ENCODE data around the gene PTPRR.

PTPRR gene

GRCh38 chr12:70788774-70789173, 131.8 kb downstream of the PTPRR start:
- no peak overlapping the region for H2AFZ ChIP-seq (ENCODE audit: low read length)
- no peaks in the 10 kb centered on the region for H4K20me1 ChIP-seq (ENCODE audit: insufficient read depth, low read length, poor library complexity, severe bottlenecking)
- H3K4me2 ChIP-seq (ENCODE audit: low read depth, low read length, poor library complexity, severe bottlenecking): no peak overlapping the region
- H3K36me3 ChIP-seq (ENCODE audit: insufficient read depth, low read length): no peaks in the 10 kb centered on the region
- peaks cover 29% of the 10 kb centered on the region for H3K4me1 ChIP-seq (ENCODE audit: insufficient read depth, low read length, poor library complexity, severe bottlenecking)
- no peaks in the 10 kb centered on the region for H3K9me2 ChIP-seq (replicated peaks; ENCODE audit: low read depth, low read length)
- TF ChIP-seq CTCF (conservative IDR thresholded peaks at IDR 0.05; ENCODE audit: low read length) (no peak), EZH2phosphoT487 (IDR thresholded peaks at IDR 0.05; ENCODE audit: borderline replicate concordance) (no peak)
- H3F3A ChIP-seq (ENCODE audit: low read depth): no peaks in the 10 kb centered on the region
- no peaks in the 10 kb centered on the region for H3K79me2 ChIP-seq (ENCODE audit: insufficient read depth, low read length)
- no peaks in the 10 kb centered on the region for H3K27me3 ChIP-seq (ENCODE audit: insufficient read depth, low read length, poor library complexity, severe bottlenecking)
- H3K4me3 ChIP-seq (ENCODE audit: low read length, poor library complexity, severe bottlenecking): no peak overlapping the region
- no peak overlapping the region for H3K9ac ChIP-seq (ENCODE audit: low read depth, low read length, poor library complexity, severe bottlenecking)
- no peaks in the 10 kb centered on the region for H3K9me3 ChIP-seq (ENCODE audit: insufficient read depth, low read depth, low read length)

- TF ChIP-seq EZH2phosphoT487 (IDR thresholded peaks at IDR 0.05; ENCODE audit: borderline replicate concordance): no peak
- no peak overlapping the region for H3K9ac ChIP-seq (ENCODE audit: low read depth, low read length, poor library complexity, severe bottlenecking)
- no peaks in the 10 kb centered on the region for H3K9me2 ChIP-seq (replicated peaks; ENCODE audit: low read depth, low read length)
- H3K4me3 ChIP-seq (ENCODE audit: low read length, poor library complexity, severe bottlenecking): no peak overlapping the region
- H4K20me1 ChIP-seq (ENCODE audit: insufficient read depth, low read length, poor library complexity, severe bottlenecking): no peaks in the 10 kb centered on the region
- H3K4me1 ChIP-seq (ENCODE audit: insufficient read depth, low read length, poor library complexity, severe bottlenecking): peaks cover 21% of the 10 kb centered on the region
- H3K79me2 ChIP-seq (ENCODE audit: insufficient read depth, low read length): no peaks in the 10 kb centered on the region
- H3K4me2 ChIP-seq (ENCODE audit: low read depth, low read length, poor library complexity, severe bottlenecking): no peak overlapping the region
- H3K36me3 ChIP-seq (ENCODE audit: insufficient read depth, low read length): no peaks in the 10 kb centered on the region
- no peaks in the 10 kb centered on the region for H3K27me3 ChIP-seq (ENCODE audit: insufficient read depth, low read length, poor library complexity, severe bottlenecking)
- H3K9me3 ChIP-seq (ENCODE audit: insufficient read depth, low read depth, low read length): no peaks in the 10 kb centered on the region
- H2AFZ ChIP-seq (ENCODE audit: low read length): no peak overlapping the region
- H3F3A ChIP-seq (ENCODE audit: low read depth): no peaks in the 10 kb centered on the region
Measured at GRCh38 chr12:70787612-70788011, 132.9 kb downstream of the PTPRR start.

- no peaks in the 10 kb centered on the region for H3K27me3 ChIP-seq (ENCODE audit: insufficient read depth, low read length, poor library complexity, severe bottlenecking)
- no peaks in the 10 kb centered on the region for H3K9me3 ChIP-seq (ENCODE audit: insufficient read depth, low read depth, low read length)
- no peak overlapping the region for H3K4me3 ChIP-seq (ENCODE audit: low read length, poor library complexity, severe bottlenecking)
- peaks cover 3% of the 10 kb centered on the region for H3K4me1 ChIP-seq (ENCODE audit: insufficient read depth, low read length, poor library complexity, severe bottlenecking)
- no peaks in the 10 kb centered on the region for H3K9me2 ChIP-seq (replicated peaks; ENCODE audit: low read depth, low read length)
- TF ChIP-seq EZH2phosphoT487 (IDR thresholded peaks at IDR 0.05; ENCODE audit: borderline replicate concordance) (no peak), CTCF (conservative IDR thresholded peaks at IDR 0.05; ENCODE audit: low read length) (no peak)
- H3K36me3 ChIP-seq (ENCODE audit: insufficient read depth, low read length): no peaks in the 10 kb centered on the region
- no peaks in the 10 kb centered on the region for H4K20me1 ChIP-seq (ENCODE audit: insufficient read depth, low read length, poor library complexity, severe bottlenecking)
- H3K9ac ChIP-seq (ENCODE audit: low read depth, low read length, poor library complexity, severe bottlenecking): no peak overlapping the region
- H3K4me2 ChIP-seq (ENCODE audit: low read depth, low read length, poor library complexity, severe bottlenecking): no peak overlapping the region
- H2AFZ ChIP-seq (ENCODE audit: low read length): peak overlapping the region; percentile 46; the same call in 1 of the 2 replicates
- H3K79me2 ChIP-seq (ENCODE audit: insufficient read depth, low read length): no peaks in the 10 kb centered on the region
- no peaks in the 10 kb centered on the region for H3F3A ChIP-seq (ENCODE audit: low read depth)
Measured at GRCh38 chr12:70785896-70786295, 134.6 kb downstream of the PTPRR start.

GRCh38 chr12:70784042-70784668, 136.4 kb downstream of the PTPRR start:
- no peak for TF ChIP-seq EZH2phosphoT487 (IDR thresholded peaks at IDR 0.05; ENCODE audit: borderline replicate concordance)
- no peak for TF ChIP-seq CTCF (conservative IDR thresholded peaks at IDR 0.05; ENCODE audit: low read length)
- no peaks in the 10 kb centered on the region for H3K79me2 ChIP-seq (ENCODE audit: insufficient read depth, low read length)
- no peaks in the 10 kb centered on the region for H3K9me3 ChIP-seq (ENCODE audit: insufficient read depth, low read depth, low read length)
- H3F3A ChIP-seq (ENCODE audit: low read depth): no peaks in the 10 kb centered on the region
- no peak overlapping the region for H2AFZ ChIP-seq (ENCODE audit: low read length)
- no peaks in the 10 kb centered on the region for H4K20me1 ChIP-seq (ENCODE audit: insufficient read depth, low read length, poor library complexity, severe bottlenecking)
- no peaks in the 10 kb centered on the region for H3K27me3 ChIP-seq (ENCODE audit: insufficient read depth, low read length, poor library complexity, severe bottlenecking)
- no peak overlapping the region for H3K4me3 ChIP-seq (ENCODE audit: low read length, poor library complexity, severe bottlenecking)
- H3K4me2 ChIP-seq (ENCODE audit: low read depth, low read length, poor library complexity, severe bottlenecking): no peak overlapping the region
- H3K4me1 ChIP-seq (ENCODE audit: insufficient read depth, low read length, poor library complexity, severe bottlenecking): no peaks in the 10 kb centered on the region
- no peak overlapping the region for H3K9ac ChIP-seq (ENCODE audit: low read depth, low read length, poor library complexity, severe bottlenecking)
- H3K9me2 ChIP-seq (replicated peaks; ENCODE audit: low read depth, low read length): no peaks in the 10 kb centered on the region
- H3K36me3 ChIP-seq (ENCODE audit: insufficient read depth, low read length): no peaks in the 10 kb centered on the region

Data from Loucy (cell line).